Measurements from ENCODE around the gene TKTL1. TPM values are rescaled to one million over a fixed set of nuclear protein-coding genes. Genes with fewer than 3 reads are reported as not detected.
A peak's percentile ranks its signal among the peaks of the same experiment; 100 is the strongest.

Gene TKTL1
- total and polyA plus RNA-seq, 2 of the 8 experiments (the other 6 are each of a cell fraction or from before 2014, with no cell fraction given) = 0.05 TPM; not detected in 1

DNA sequence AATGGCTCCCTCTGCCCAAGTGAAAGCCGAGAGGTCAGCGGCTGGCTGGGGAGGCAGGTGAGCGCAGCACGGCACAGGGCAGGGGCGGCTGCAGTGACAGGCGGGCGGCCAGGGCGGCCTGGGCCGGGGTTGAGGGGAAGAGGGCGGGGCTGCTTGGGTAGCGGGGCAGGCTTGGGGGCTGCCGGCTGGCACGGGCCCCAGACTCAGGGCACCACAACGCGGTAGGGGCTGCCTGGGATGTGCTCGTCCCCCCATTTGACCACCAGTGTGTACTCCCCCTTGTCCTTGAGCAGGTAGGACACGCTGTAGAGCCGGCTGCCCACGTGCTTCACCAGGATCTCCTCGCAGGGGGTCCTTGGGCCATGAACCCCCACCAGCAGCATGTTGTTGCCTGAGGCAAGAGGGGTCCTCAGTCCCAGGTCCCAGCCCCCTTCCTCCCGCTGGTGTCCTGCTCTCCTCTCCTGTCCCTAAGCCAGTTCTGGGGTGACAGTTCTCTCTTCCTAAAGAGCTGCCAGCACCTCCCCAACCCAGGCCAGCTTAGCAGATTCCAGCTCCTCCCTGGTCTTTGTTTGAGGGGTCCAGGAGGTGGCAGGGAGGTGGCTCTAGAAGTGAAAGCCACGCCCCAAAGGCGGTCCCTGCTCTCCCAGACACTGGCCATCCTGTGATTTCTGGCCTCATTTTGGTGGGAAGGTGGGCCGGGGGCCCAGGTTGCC, 53.2 kb downstream of the TKTL1 start:
- Histone ChIP-seq H3K14ac (ENCODE audit: insufficient read length) (no peak overlapping the region), H3K23ac (ENCODE audit: insufficient read length) (no peak overlapping the region), H3K79me1 (ENCODE audit: low read depth, low read length) (no peaks in the 10 kb centered on the region), H3K4me3 (ENCODE audit: extremely low read depth in 1 of 4, insufficient read depth in 2 of 4, low read depth in 3 of 4, low read length in 4 of 4) (no peak overlapping the region), H3K4ac (replicated peaks; ENCODE audit: insufficient read length, low read depth, low read length) (no peak overlapping the region), H4K8ac (ENCODE audit: extremely low read depth, insufficient read depth, low read length) (no peak overlapping the region), H3K23me2 (ENCODE audit: low read depth, low read length) (no peaks in the 10 kb centered on the region), H2BK12ac (ENCODE audit: low read depth, low read length) (no peak overlapping the region), H2BK5ac (ENCODE audit: low read depth, low read length) (no peak overlapping the region), H4K5ac (ENCODE audit: insufficient read length, low read depth, low read length) (no peak overlapping the region), H3K4me1 (replicated peaks in 1 of 4; ENCODE audit: control insufficient read depth in 3 of 4, insufficient read depth in 4 of 4, low read length in 3 of 4) (no peaks in the 10 kb centered on the region), H2BK20ac (ENCODE audit: low read length) (no peak overlapping the region), H2BK120ac (replicated peaks; ENCODE audit: low read depth, low read length) (no peak overlapping the region), H4K91ac (replicated peaks; ENCODE audit: insufficient read length, low read length) (no peak overlapping the region), H2BK15ac (ENCODE audit: low read length) (no peak overlapping the region), H2AK5ac (ENCODE audit: low read depth, low read length) (no peak overlapping the region), H4K20me1 (replicated peaks in 1 of 2; ENCODE audit: control insufficient read depth in 1 of 2, insufficient read depth in 2 of 2, low read length in 2 of 2) (peaks cover 0 to 19% of the 10 kb centered on the region in 2 experiments), H3K79me2 (ENCODE audit: control insufficient read depth in 1 of 2, insufficient read depth in 2 of 2, low read length in 2 of 2) (no peaks in the 10 kb centered on the region), H3K56ac (replicated peaks; ENCODE audit: insufficient read length, low read depth, low read length) (no peak overlapping the region), H3K27me3 (replicated peaks in 1 of 4; ENCODE audit: control insufficient read depth in 3 of 4, extremely low read depth in 1 of 4, insufficient read depth in 3 of 4, low read length in 3 of 4) (no peaks in the 10 kb centered on the region), H3K4me2 (ENCODE audit: insufficient read depth in 1 of 2, low read depth in 2 of 2, low read length in 2 of 2) (no peak overlapping the region), H3K18ac (ENCODE audit: extremely low read depth, low read length) (no peak overlapping the region), H3K27ac (ENCODE audit: low read depth, low read length) (no peak overlapping the region), H3K9ac (replicated peaks in 1 of 4; ENCODE audit: extremely low read depth in 1 of 4, low read depth in 3 of 4, low read length in 3 of 4) (no peak overlapping the region), H3K36me3 (ENCODE audit: control insufficient read depth in 2 of 4, insufficient read depth in 4 of 4, low read length in 3 of 4) (peaks cover 26 to 57% (median 48%) of the 10 kb centered on the region in 4 experiments), H3K9me3 (ENCODE audit: insufficient read depth in 2 of 2, low read depth in 1 of 2, low read length in 1 of 2) (no peaks in the 10 kb centered on the region), H2AFZ (ENCODE audit: low read length) (no peak overlapping the region)
- ChIA-PET CTCF (ENCODE audit: partially characterized antibody) (interaction anchor here (0.8 to 1.5 kb wide), 3 partner anchors 14 to 25 kb away, joined by 3 to 6 read pairs (median 3); no protein-coding TSS in a partner anchor), POLR2A (ENCODE audit: partially characterized antibody) (interaction anchor here (1.0 to 15.6 kb wide), 10 partner anchors 9 to 115 kb away, joined by 3 to 348 read pairs (median 11); partner anchors contain the start of genes EMD, FLNA and RPL10)
- FAIRE-seq = no peak
- DNase-seq (ENCODE audit: low read depth in 1 of 2, low spot score in 2 of 2) = no peak
- WGBS, 2 experiments (ENCODE audit: extremely low coverage in 1 of 2, insufficient coverage in 1 of 2, insufficient read length in 1 of 2, insufficient replicate concordance in 2 of 2, low coverage in 1 of 2, low lambda C conversion rate in 2 of 2, missing lambda C conversion rate in 1 of 2) = 87% methylated on average over 17 of the region's 24 CpGs; no CpG with 5 or more reads in 1 of the 2 experiments
- TF ChIP-seq, protein P1, sequence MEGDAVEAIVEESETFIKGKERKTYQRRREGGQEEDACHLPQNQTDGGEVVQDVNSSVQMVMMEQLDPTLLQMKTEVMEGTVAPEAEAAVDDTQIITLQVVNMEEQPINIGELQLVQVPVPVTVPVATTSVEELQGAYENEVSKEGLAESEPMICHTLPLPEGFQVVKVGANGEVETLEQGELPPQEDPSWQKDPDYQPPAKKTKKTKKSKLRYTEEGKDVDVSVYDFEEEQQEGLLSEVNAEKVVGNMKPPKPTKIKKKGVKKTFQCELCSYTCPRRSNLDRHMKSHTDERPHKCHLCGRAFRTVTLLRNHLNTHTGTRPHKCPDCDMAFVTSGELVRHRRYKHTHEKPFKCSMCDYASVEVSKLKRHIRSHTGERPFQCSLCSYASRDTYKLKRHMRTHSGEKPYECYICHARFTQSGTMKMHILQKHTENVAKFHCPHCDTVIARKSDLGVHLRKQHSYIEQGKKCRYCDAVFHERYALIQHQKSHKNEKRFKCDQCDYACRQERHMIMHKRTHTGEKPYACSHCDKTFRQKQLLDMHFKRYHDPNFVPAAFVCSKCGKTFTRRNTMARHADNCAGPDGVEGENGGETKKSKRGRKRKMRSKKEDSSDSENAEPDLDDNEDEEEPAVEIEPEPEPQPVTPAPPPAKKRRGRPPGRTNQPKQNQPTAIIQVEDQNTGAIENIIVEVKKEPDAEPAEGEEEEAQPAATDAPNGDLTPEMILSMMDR (IDR thresholded peaks at IDR 0.05; ENCODE audit: control extremely low read depth in 1 of 3, insufficient read depth in 1 of 3, low read depth in 1 of 3, low read length in 3 of 3) = no peak
- TF ChIP-seq GTF2F1 (IDR thresholded peaks at IDR 0.05; ENCODE audit: borderline replicate concordance, low read depth, low read length) (no peak), POLR2AphosphoS5 (IDR thresholded peaks at IDR 0.05; ENCODE audit: low read depth, low read length) (peak; percentile 59; the same call in 1 of the 2 replicates), TCF12 (IDR thresholded peaks at IDR 0.05; ENCODE audit: low read depth, low read length) (no peak), E2F6 (IDR thresholded peaks at IDR 0.05) (no peak), POLR2A (IDR thresholded peaks at IDR 0.05; ENCODE audit: control extremely low read depth in 1 of 2, low read depth in 2 of 2, low read length in 2 of 2) (0 out of 3 replicates have a peak, but pooled peaks of 1 of the 2 experiments have one; percentile 32), SP2 (IDR thresholded peaks at IDR 0.05; ENCODE audit: low read length) (no peak), TAF7 (optimal IDR thresholded peaks at IDR 0.05; ENCODE audit: borderline replicate concordance, low read depth, low read length) (no peak)
- TF ChIP-seq, protein P2, sequence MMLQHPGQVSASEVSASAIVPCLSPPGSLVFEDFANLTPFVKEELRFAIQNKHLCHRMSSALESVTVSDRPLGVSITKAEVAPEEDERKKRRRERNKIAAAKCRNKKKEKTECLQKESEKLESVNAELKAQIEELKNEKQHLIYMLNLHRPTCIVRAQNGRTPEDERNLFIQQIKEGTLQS (IDR thresholded peaks at IDR 0.05; ENCODE audit: insufficient read depth, low read depth, low read length) = no peak
